AG04449 (cell line): ENCODE measurements around the gene DEDD.

Source experiments
- CTCF ChIA-PET: fragments of 350-600 bp; formaldehyde crosslinking; extraction: SDS; loops from one replicate; lab custom pipeline; 2021; ENCODE audit warnings: antibody characterized with exemption; lab: Yijun Ruan, JAX
- POLR2A ChIA-PET: fragments of 400-600, 350-600 bp; formaldehyde crosslinking; extraction: SDS; loops from one replicate; lab custom pipeline; 2020; ENCODE audit warnings: antibody characterized with exemption, inconsistent platforms; lab: Yijun Ruan, JAX
- DNase-seq: peaks from one replicate; pipeline ENCODE4 v3.0.0-alpha.2; 2010; ENCODE audit warnings: low read depth, low spot score
- H3K4me3 ChIP-seq: 2 replicates; pipeline ENCODE4 v1.5.1; 2011; ENCODE audit warnings: low read depth, mild to moderate bottlenecking, control low read depth, low read length
- CTCF ChIP-seq: IDR thresholded peaks from one replicate; pipeline ENCODE4 v1.5.1; 2011; ENCODE audit warnings: mild to moderate bottlenecking, moderate library complexity, low read length, control low read depth, inconsistent platforms; ENCODE audit not compliant: insufficient read depth; ENCODE audit errors: missing control alignments

The DEDD gene

GRCh38 chr1:161132410-161133219, at the start of gene DEDD:
Gene DEDD (minus strand): TSS chr1:161132667. CDS start chr1:161124462, 8,205 bp downstream.
- ChIA-PET POLR2A (interaction anchor here (0.7 to 1.6 kb wide), 10 partner anchors 9 to 87 kb away, joined by 3 to 10 read pairs (median 4); partner anchors contain the start of genes NDUFS2, NIT1, PFDN2 and PPOX), CTCF (interaction anchor here (0.8 to 12.2 kb wide), 9 partner anchors 8 to 145 kb away, joined by 3 to 147 read pairs (median 3); partner anchors contain the start of genes USF1 and USP21)
- DNase-seq, result peak; percentile 82
- H3K4me3 ChIP-seq, result peak within 1 kb of the TSS; percentile 95
- TF ChIP-seq CTCF, result no peak

GRCh38 chr1:161182214-161182613, 49.7 kb upstream of the DEDD start:
- CTCF ChIA-PET, result interaction anchor here (1.0 to 5.4 kb wide), 11 partner anchors 10 to 201 kb away, joined by 3 to 67 read pairs (median 8); partner anchors contain the start of genes ADAMTS4, APOA2, PPOX and TOMM40L
- TF ChIP-seq CTCF, result no peak
- POLR2A ChIA-PET, result interaction anchor here (0.8 to 1.4 kb wide), 4 partner anchors 11 to 16 kb away, joined by 3 to 5 read pairs (median 4); partner anchors contain the start of genes ADAMTS4 and PPOX
- H3K4me3 ChIP-seq, result no peak overlapping the region
- no peak for DNase-seq

GRCh38 chr1:161180639-161181038, 48.2 kb upstream of the DEDD start:
- H3K4me3 ChIP-seq, result no peak overlapping the region
- ChIA-PET CTCF (interaction anchor here (1.1 to 5.4 kb wide), 6 partner anchors 11 to 202 kb away, joined by 4 to 67 read pairs (median 19); partner anchors contain the start of genes NDUFS2 and TOMM40L), POLR2A (no interaction called here)
- no peak for DNase-seq
- peak; percentile 11 for TF ChIP-seq CTCF

- H3K4me3 ChIP-seq, result no peak overlapping the region
- no peak for TF ChIP-seq CTCF
- DNase-seq, result no peak
- POLR2A ChIA-PET, result no interaction called here
- CTCF ChIA-PET, result interaction anchor here (1.9 to 5.4 kb wide), 5 partner anchors 10 to 203 kb away, joined by 12 to 67 read pairs (median 24); partner anchors contain the start of gene TOMM40L
Observed at GRCh38 chr1:161179698-161180097, 47.2 kb upstream of the DEDD start.

GRCh38 chr1:161177936-161178244, 45.4 kb upstream of the DEDD start:
- no peak for DNase-seq
- no peak for TF ChIP-seq CTCF
- no peak overlapping the region for H3K4me3 ChIP-seq
- ChIA-PET CTCF (interaction anchor here (1.1 to 3.4 kb wide), 4 partner anchors 12 to 24 kb away, joined by 3 to 25 read pairs (median 13); partner anchors contain the start of genes NDUFS2 and PPOX), POLR2A (no interaction called here)
